Suppressor macrophage treated with lipopolysaccharide for 1 hour (primary cell): Measurements from ENCODE around the gene DIDO1.

ENCODE experiments used
- DNase-seq, 3 donors: peaks; one replicate each; pipeline ENCODE4 v3.0.0-alpha.2; 2020 to 2022

The DIDO1 gene

GRCh38 chr20:62889871-62890270, 36.4 kb downstream of the DIDO1 start:
- DNase-seq = no peak

GRCh38 chr20:62889411-62889810, 36.9 kb downstream of the DIDO1 start:
- DNase-seq = no peak

GRCh38 chr20:62888910-62889309, 37.4 kb downstream of the DIDO1 start:
- no peak for DNase-seq

GRCh38 chr20:62888406-62888805, 37.9 kb downstream of the DIDO1 start:
- DNase-seq = no peak

- DNase-seq = no peak
Measured at GRCh38 chr20:62887860-62888239, 38.5 kb downstream of the DIDO1 start.

GRCh38 chr20:62887152-62887859, 39.0 kb downstream of the DIDO1 start:
- peak; percentile 26 to 42 (median 33) for DNase-seq

- no peak for DNase-seq
Measured at GRCh38 chr20:62886709-62887058, 39.6 kb downstream of the DIDO1 start.

GRCh38 chr20:62885896-62886708, 40.2 kb downstream of the DIDO1 start:
- DNase-seq = no peak

GRCh38 chr20:62885046-62885895, 41.0 kb downstream of the DIDO1 start:
- no peak for DNase-seq

- DNase-seq = no peak
Measured at GRCh38 chr20:62884556-62884955, 41.7 kb downstream of the DIDO1 start.

GRCh38 chr20:62882426-62882825, 43.9 kb downstream of the DIDO1 start:
- no peak for DNase-seq

GRCh38 chr20:62881662-62882395, 44.5 kb downstream of the DIDO1 start:
- no peak for DNase-seq

GRCh38 chr20:62880935-62881661, 45.2 kb downstream of the DIDO1 start:
- no peak for DNase-seq

- no peak for DNase-seq
Measured at GRCh38 chr20:62880147-62880934, 46.0 kb downstream of the DIDO1 start.

- no peak for DNase-seq
Measured at GRCh38 chr20:62879275-62880146, 46.8 kb downstream of the DIDO1 start.

- DNase-seq = no peak
Measured at GRCh38 chr20:62878244-62879038, 47.9 kb downstream of the DIDO1 start.

- no peak for DNase-seq
Measured at GRCh38 chr20:62876902-62877816, 49.1 kb downstream of the DIDO1 start.

- no peak for DNase-seq
Measured at GRCh38 chr20:62876501-62876901, 49.8 kb downstream of the DIDO1 start.
